ENCODE results near the gene WEE2.
A peak's percentile ranks its signal among the peaks of the same experiment; 100 is the strongest.

WEE2 gene

DNA sequence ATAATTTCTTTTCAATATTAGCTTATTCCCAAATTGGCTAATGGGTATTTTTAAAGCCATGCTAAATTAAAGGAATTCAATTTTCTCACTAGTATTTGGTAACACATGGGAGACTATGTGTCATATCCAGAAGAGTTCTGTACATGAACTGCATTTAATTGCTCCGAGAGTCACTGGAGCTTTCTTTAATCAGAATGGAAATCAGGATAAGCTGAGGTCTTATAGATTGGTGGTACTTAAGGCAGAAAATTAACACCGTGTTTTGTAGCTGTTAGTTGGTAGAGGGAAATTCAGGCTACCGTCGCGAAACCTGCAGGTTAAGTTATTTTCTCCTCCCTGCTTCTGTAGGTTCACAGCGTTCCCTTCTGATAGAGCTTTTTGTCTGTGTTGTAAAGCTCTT lies at the start of gene WEE2:
Gene WEE2, plus strand, starts transcription at position 3 of the 400 bp plus-strand sequence. CDS start 406 bp downstream, outside the sequence.
- Histone ChIP-seq H3K4me3 (ENCODE audit: severe bottlenecking) (no peak within 1 kb of the TSS), H3K9me3 (ENCODE audit: severe bottlenecking) (no peaks in the 10 kb centered on the region), H3K27me3 (ENCODE audit: insufficient read depth, poor library complexity, severe bottlenecking) (no peaks in the 10 kb centered on the region), H3K4me1 (ENCODE audit: insufficient read depth, poor library complexity, severe bottlenecking) (no peaks in the 10 kb centered on the region), H3K36me3 (ENCODE audit: low read depth) (no peaks in the 10 kb centered on the region), H3K27ac (ENCODE audit: poor library complexity, severe bottlenecking) (no peak within 1 kb of the TSS)
- ATAC-seq (ENCODE audit: low read depth): no peak
- no peak for DNase-seq (ENCODE audit: low spot score)
- no peak for TF ChIP-seq CTCF (IDR thresholded peaks at IDR 0.05; ENCODE audit: poor library complexity, severe bottlenecking)

DNA sequence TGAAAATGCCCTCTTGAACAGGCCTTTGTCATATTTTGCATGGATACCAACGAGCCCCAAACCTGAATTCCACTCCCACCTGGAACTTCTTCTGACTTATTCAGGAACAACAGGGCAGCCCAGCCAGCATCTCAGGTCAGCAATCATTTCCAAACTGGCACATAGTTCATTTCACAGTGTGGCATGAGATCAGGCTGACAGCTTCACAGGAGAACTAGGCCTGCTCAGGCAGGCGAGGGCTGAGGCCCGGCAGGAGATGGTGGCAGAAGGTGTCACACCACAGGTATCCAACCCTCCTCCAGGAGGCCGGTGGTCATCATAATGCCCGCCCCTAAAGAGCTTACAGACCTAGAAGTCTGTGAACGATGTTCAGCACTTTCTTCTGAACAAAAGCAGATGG lies 48.7 kb upstream of the WEE2 start:
- Histone ChIP-seq H3K27ac (ENCODE audit: poor library complexity, severe bottlenecking) (no peak overlapping the region), H3K4me3 (ENCODE audit: severe bottlenecking) (no peak overlapping the region), H3K9me3 (ENCODE audit: severe bottlenecking) (no peaks in the 10 kb centered on the region), H3K36me3 (ENCODE audit: low read depth) (peaks cover 28% of the 10 kb centered on the region), H3K4me1 (ENCODE audit: insufficient read depth, poor library complexity, severe bottlenecking) (no peaks in the 10 kb centered on the region), H3K27me3 (ENCODE audit: insufficient read depth, poor library complexity, severe bottlenecking) (no peaks in the 10 kb centered on the region)
- TF ChIP-seq CTCF (IDR thresholded peaks at IDR 0.05; ENCODE audit: poor library complexity, severe bottlenecking): no peak
- DNase-seq (ENCODE audit: low spot score): no peak
- ATAC-seq (ENCODE audit: low read depth): no peak

DNA sequence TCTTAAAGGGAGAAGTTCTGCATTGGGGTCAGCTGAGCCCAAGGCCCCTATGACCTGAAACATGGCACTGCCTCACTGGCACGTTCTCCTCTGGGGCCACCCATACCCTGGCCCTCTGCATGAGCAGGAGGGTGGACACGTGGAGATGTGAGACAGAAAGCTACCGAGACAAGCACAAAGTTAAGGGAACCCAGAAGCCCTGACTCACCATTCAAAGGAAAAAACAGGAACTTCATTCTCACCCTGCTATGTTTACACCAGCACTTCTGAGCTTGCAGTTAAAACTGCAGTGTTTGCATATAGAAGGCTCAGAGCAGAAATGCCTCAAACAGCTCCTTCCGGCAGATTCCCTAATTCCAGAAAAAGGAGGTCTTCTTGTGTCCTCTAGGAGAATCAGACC lies 47.9 kb upstream of the WEE2 start:
- Histone ChIP-seq H3K4me1 (ENCODE audit: insufficient read depth, poor library complexity, severe bottlenecking) (no peaks in the 10 kb centered on the region), H3K36me3 (ENCODE audit: low read depth) (peaks cover 21% of the 10 kb centered on the region; the same call in 1 of the 2 replicates)

GRCh38 chr7:141663081-141663849 lies 44.9 kb upstream of the WEE2 start:
- Histone ChIP-seq H3K4me1 (ENCODE audit: insufficient read depth, poor library complexity, severe bottlenecking) (no peaks in the 10 kb centered on the region), H3K27ac (ENCODE audit: poor library complexity, severe bottlenecking) (no peak overlapping the region), H3K36me3 (ENCODE audit: low read depth) (0 out of 2 replicates have a peak, but pooled peaks cover 13% of the 10 kb centered on the region), H3K4me3 (ENCODE audit: severe bottlenecking) (no peak overlapping the region), H3K27me3 (ENCODE audit: insufficient read depth, poor library complexity, severe bottlenecking) (no peaks in the 10 kb centered on the region), H3K9me3 (ENCODE audit: severe bottlenecking) (no peaks in the 10 kb centered on the region)
- TF ChIP-seq CTCF (IDR thresholded peaks at IDR 0.05; ENCODE audit: poor library complexity, severe bottlenecking): no peak
- DNase-seq (ENCODE audit: low spot score): no peak
- ATAC-seq (ENCODE audit: low read depth): peak; percentile 17; the same call in 2 of the 3 replicates

More for the DNA sequence above, 47.9 kb upstream of the WEE2 start:
- Histone ChIP-seq H3K4me3 (ENCODE audit: severe bottlenecking) (no peak overlapping the region), H3K27ac (ENCODE audit: poor library complexity, severe bottlenecking) (no peak overlapping the region), H3K9me3 (ENCODE audit: severe bottlenecking) (no peaks in the 10 kb centered on the region), H3K27me3 (ENCODE audit: insufficient read depth, poor library complexity, severe bottlenecking) (no peaks in the 10 kb centered on the region)
- ATAC-seq (ENCODE audit: low read depth) (no peak), DNase-seq (ENCODE audit: low spot score) (no peak)
- no peak for TF ChIP-seq CTCF (IDR thresholded peaks at IDR 0.05; ENCODE audit: poor library complexity, severe bottlenecking)

DNA sequence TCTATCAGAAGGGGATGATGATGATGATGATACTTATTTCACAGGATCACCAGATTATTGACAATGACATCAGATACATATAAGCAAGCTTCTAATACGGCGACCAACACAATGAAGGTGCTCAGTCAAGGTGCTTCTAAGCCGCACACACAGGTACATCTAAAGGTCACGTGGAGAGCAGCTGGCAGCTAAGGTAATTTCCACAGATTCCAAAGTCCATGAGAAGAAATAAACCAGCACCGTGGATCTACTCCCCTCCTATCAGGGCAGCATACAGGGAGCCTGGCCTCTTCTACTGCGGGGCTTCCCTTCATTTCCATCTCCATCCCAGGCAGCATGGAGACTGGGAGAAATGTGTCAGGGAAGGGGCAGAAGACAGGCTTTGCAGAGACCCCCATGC lies 43.7 kb upstream of the WEE2 start:
- no peak for DNase-seq (ENCODE audit: low spot score)

More for the DNA sequence above, 43.7 kb upstream of the WEE2 start:
- Histone ChIP-seq H3K36me3 (ENCODE audit: low read depth) (0 out of 2 replicates have a peak, but pooled peaks cover 13% of the 10 kb centered on the region), H3K9me3 (ENCODE audit: severe bottlenecking) (no peaks in the 10 kb centered on the region), H3K4me1 (ENCODE audit: insufficient read depth, poor library complexity, severe bottlenecking) (no peaks in the 10 kb centered on the region), H3K27me3 (ENCODE audit: insufficient read depth, poor library complexity, severe bottlenecking) (no peaks in the 10 kb centered on the region), H3K4me3 (ENCODE audit: severe bottlenecking) (no peak overlapping the region), H3K27ac (ENCODE audit: poor library complexity, severe bottlenecking) (no peak overlapping the region)
- no peak for ATAC-seq (ENCODE audit: low read depth)
- no peak for TF ChIP-seq CTCF (IDR thresholded peaks at IDR 0.05; ENCODE audit: poor library complexity, severe bottlenecking)
